T-helper 1 cell (primary cell): ENCODE measurements around the gene CCR9.

ENCODE experiments used
- DNase-seq, 5 donors: peaks; one replicate each; pipeline ENCODE4 v3.0.0-alpha.2; 2012 to 2020

The CCR9 gene

DNA sequence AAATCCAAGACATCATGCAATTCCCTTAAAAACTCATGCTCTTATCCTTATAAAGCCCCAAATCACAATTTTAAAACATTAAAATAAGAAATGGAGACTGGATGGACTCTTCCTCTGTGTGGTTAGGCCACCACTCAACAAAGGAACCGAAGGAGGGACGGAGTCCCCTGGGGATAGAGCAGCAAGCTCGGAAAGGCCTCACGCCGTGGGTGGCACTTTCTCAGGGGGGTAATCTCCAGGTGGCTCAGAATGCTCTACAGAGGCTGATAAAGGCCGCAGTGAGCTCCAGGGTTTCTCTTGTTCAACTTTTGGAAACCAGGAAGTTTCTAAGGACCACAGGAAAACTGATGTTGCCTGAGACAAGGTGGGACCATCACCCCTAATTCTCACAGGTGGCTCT lies 23.2 kb downstream of the CCR9 start:
- DNase-seq = no peak

DNA sequence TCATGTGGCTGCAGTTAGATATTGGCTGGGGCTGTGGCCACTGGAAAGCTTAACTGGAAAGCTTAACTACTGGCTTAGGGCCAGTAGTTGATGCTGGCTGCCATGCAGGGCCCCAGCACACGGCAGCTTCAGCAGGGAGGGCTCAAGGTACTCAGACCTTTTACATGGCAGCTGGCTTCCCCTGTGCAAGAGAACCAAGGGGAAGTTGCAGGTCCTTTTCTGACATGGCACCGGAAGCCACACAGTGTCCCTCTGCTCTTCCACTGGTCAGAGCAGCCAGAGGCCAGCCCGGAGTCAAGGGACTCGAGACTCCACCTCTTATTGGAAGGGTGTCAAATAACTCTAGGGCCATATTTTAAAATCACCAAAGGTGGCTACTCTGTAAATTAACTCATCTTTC lies 24.5 kb downstream of the CCR9 start:
- no peak for DNase-seq

- no peak for DNase-seq
Measured at GRCh38 chr3:45911511-45912226, 25.3 kb downstream of the CCR9 start.

DNA sequence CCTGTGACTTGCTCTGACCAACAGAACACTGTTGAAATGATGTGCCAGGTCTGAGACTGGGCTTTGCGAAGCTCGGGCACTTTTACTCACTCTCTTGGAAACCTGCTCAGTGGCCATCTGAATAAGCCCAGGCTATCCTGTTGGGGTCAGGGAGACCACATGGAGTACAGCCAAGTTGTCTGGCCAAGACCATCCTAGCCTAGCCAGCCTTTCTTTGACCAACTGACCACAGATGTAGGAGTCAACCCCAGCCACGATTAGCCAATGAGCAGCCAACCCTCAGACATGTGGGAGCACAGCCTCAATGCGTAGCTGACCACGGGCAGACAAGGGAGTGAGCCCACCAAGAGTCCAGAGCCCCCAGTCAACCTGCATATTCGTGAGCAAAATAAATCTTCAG lies 26.1 kb downstream of the CCR9 start:
- DNase-seq = no peak

DNA sequence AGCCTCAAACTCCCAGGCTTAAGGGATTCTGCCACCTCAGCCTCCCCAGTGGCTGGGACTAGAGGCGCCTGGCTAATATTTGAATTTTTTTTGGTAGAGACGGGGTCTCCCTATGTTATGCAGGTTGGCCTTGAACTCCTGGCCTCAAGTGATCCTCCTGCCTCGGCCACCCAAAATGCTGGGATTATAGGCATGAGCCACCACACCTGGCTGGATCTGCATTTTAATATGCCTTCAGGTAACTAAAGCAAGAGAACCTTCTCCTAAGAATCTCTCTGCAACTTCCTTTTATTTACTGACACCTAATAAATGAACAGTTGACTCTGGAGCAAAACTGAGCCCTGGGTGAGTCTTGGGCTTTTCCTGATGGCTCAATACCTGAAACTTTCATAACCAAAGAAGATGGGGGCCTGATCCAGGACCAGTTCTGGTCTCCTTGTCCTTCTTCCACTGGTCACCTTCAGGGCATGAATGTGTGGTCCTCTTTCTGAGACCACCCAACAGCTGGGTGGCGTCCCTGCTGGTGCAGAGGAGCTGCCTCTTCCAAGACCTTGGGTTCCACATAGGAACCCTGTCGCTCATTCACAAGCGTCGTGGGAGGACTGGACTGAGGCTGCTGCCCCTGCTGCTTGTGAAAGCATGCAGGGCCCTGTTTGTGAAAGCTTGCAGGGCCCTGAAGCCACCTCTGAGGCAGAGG lies 28.2 kb downstream of the CCR9 start:
- DNase-seq = no peak

- DNase-seq = no peak
Measured at GRCh38 chr3:45915059-45915439, 28.7 kb downstream of the CCR9 start.

DNA sequence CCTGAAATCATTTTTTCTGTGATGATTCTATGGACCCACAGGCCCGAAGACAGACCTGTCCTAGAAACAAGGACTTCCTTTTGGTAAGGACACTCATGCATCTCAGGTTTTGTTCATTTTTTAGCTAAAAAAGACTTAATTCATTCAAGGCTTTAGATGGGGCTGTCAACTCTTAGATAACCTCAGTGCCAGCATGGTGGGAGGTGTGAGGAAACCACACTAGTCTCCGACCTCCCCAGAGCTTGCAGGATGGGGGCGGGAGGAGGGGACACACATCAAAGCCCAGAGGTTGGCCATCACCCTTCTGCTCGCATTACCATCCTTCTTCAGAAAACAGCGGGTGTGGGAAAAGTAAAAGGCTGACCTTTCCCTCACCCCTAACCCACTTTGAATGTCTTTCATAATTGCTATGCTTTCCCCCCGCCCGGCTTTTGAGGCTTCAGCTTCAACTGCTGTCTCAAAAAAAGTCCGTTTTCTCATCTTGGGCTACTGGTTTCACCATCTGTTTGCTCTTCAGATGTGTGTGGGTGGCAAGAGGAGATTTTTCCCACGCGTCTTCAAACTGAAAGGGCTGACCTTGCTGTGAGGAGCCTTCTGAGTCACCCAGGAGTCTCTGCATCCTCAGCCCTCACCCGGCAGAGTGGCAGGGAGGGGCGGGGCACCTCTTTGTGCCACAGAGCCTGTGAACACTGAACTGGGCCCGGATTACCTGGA lies 29.3 kb downstream of the CCR9 start:
- peak; percentile 28 to 82 (median 49) for DNase-seq

- no peak for DNase-seq
Measured at GRCh38 chr3:45917146-45917898, 31.0 kb downstream of the CCR9 start.

GRCh38 chr3:45921158-45922038 lies 35.1 kb downstream of the CCR9 start:
- DNase-seq = no peak

DNA sequence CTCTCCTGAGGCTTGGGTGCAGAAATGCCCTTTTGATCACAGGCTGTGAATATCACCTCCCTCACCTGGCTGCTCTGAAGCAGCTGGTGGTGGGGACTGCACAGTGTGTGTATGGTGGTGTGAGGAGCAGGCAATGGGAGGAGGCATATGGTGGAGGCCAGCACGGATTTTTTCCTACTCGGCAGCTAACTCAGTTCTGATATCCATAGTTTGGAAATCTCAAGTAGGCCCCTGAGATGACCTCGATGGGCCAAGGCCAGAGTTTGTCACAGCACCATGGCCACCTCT lies 35.6 kb downstream of the CCR9 start:
- DNase-seq = no peak

DNA sequence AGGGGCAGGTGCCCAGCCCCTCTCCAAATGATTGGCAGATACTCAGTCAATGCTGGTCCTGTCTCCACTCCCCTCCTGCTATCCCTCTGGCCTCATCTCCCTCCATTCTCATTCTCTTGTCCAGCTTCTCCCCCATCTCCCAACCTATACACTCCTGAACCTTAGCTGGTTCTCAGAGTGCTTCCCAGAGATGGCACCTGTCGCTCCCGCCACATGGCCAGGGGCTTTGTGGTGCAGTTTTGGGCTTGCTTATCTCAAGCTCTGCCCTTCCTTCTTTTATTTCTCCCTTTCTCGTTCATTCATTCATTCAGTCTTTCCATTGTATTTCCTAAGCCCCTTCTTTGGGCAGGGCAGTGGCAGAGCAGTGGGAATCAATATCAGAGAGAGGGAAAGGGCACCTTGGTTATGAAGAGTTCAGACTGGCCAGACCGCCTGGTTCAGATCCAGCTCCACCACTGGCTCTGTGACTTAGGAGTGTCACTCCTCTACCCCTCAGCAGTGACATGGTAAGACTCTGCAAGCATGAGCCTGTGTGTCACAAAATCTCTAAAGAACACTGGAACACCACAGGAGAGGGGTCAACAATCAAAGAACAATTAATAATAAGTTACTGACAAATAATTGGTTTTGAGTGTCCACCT lies 36.7 kb downstream of the CCR9 start:
- no peak for DNase-seq

GRCh38 chr3:45923755-45924154 lies 37.4 kb downstream of the CCR9 start:
- no peak for DNase-seq

DNA sequence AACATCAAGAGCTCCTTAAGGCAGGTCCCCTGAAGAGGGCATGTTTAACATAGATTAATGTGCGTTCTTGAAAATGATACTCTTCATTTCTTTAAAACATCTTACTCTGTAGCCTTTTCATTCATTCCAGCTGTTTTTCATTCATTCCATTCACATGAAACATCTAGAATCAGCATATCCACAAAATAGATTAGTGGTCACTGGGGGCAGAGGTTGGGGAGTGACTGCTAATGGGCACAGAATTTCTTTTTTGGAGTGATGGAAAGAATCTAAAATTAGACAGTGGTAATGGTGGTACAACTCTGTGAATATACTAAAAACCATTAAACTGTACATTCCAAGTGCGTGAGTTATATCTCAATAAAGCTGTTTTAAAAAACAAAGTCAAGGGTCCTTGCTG lies 41.5 kb downstream of the CCR9 start:
- no peak for DNase-seq

DNA sequence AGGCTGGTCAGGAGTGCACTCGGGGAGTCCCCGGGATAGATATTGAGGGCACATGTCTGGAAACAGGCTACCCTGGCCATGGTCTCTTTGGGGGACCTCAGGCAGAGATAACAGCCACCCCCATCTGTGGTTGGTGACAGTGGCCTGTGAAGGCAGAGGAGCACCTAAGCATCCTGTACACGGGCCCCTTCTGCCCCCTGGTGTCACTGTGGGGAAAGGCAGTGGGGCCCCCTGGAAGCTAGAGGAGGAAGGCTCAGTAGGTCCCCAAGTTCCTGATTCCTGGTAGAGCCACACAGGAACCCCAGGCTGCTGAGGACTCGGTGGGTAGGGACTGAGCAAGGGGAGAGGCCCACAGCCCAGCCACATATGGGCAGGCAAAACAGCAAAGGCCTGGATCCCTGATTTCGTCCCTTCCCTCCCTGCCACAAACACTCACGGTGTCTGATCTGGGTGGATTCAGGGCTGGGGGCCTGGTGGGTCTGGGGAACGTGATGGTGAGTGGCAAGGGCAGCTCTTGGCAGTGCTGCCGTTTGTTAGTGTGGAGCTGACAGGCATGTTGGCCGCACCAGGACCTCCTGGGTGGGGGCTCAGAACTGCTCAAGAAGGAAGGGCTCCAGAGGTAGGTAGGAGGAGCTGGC lies 42.8 kb downstream of the CCR9 start:
- DNase-seq = peak in 4 of 5 donors; percentile 43 to 52 (median 50)

GRCh38 chr3:45931496-45931895 lies 45.2 kb downstream of the CCR9 start:
- no peak for DNase-seq

- no peak for DNase-seq
Measured at GRCh38 chr3:45932112-45932511, 45.8 kb downstream of the CCR9 start.

DNA sequence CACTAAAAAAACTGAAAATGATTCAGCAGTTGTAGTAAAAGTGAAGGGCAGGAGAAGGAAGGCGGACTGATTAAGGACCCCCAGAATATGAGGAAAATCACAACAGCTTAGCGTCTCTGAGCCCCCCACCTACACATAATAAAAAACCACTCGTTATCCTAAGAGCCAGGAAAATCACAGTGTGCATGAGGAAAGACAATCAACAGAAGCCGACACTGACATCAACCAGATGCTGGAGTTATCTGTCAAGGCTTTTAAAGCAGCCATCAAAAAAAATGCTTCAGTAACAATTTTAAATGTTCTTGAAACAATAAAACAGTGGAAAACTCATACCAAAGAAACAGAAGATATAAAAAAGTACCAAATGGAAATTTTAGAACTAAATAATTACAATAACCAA lies 47.2 kb downstream of the CCR9 start:
- no peak for DNase-seq

DNA sequence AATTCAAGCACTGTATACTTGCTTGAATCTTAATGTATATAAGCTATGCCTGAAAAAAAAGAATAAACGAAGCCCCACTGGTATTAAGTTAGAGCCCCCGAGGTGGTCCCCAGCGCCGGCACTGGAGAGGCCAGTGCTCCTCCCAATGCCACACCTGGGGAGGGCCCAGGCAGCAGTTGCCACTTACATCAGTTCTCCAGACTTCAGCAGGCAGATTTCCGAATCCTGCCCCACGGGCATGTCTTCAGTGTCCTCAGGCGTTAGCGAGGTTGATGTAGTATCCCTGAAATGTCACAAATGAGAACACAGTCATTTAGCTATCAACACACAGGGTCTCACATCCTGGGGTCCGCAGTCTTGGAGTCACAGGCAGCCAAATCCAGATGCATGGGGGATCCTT lies 49.9 kb downstream of the CCR9 start:
- no peak for DNase-seq

DNA sequence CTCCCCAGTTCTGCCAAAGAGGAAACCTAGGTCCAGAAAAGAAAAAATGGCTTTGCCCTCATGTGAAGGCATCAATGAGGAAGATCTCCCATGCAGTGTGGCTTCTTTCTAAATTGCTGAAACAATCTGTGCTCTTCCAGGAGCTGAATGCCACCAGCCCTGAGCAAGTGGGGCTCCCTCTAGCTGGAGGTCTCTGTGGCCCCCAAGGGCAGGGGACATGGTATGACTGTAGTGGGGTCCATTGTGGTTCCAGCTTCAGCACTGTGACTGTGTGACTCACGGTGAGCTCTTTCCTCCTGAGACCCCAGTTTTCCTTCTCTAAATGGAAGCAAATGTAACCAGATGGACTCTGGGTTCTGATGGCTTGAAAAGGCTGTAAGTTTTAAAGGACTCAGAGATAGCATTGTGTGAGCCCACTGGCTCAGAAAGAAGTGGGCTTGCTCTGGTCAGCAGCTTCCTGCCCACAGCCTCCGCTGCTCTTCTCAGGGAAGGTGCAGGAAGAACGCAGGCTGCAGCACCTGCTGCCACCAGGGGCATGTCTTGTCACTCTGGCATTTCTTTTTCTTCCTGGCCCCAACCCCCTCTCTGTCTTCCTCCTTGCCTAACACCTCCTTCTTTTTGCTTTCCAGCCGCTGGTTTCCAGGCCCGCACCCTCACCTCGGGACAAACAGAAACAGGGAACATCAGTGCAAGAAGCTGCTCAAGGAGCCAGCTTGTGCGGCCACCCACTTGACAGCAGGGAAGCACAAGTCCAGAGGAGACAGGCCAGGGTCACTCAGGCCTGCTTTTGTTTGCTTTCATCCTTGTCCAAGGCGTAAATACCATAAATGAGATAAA lies 51.1 kb downstream of the CCR9 start:
- no peak for DNase-seq

DNA sequence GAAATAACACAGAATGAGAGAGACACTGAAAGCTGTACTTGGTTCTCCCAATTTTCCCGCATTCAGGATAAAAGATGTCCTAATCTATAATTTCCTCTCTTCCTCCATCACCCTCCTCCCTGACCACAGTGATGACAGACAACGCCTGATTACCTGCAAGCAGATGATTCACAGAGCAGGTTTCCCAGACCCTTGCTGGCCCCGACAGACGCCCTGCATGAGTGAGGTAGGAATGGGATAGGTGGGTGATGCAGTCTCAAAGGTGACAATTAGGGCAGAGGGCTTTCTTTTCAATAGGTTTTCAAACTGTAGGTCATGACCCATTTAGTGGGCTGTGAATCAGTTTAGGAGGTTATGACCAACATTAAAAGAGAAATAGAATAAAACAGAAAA lies 51.7 kb downstream of the CCR9 start:
- DNase-seq = no peak
